Lower leg skin (tissue), 3 donors: ENCODE results near the gene GRHL3.

Experiments used
- CTCF ChIP-seq, 3 donors: fragments of 450-650 bp; IDR thresholded peaks; one replicate each; pipeline ENCODE4 v1.5.1; 2016; ENCODE audit warnings: antibody characterized with exemption in 3 of 3, mild to moderate bottlenecking in 3 of 3, moderate library complexity in 2 of 3
- POLR2A ChIP-seq, 2 donors: fragments of 450-650 bp; IDR thresholded peaks; one replicate each; pipeline ENCODE4 v1.6.1; 2016 to 2017; ENCODE audit warnings: antibody characterized with exemption in 2 of 2, mild to moderate bottlenecking in 1 of 2, moderate library complexity in 1 of 2

- TF ChIP-seq CTCF (IDR thresholded peaks at IDR 0.05), result no peak
- TF ChIP-seq POLR2A (IDR thresholded peaks at IDR 0.05), result no peak
Measured at GRCh38 chr1:24351918-24352627, 32.9 kb downstream of the GRHL3 start.
